HG03280 (cell line): ENCODE results near the gene UBE2N.
"Not testable (repeated sequence)": the region's sequence is repeated elsewhere in the genome, so short reads cannot be mapped to it uniquely, and the experiment has no call there.

ENCODE experiments used
- ATAC-seq: cut with Tn5 transposase; IDR thresholded peaks from one replicate; pipeline ENCODE4 v1.9.1; 2021; ENCODE audit warnings: mild to moderate bottlenecking, moderate library complexity; ENCODE audit not compliant: unreplicated experiment

The UBE2N gene

GRCh38 chr12:93447555-93448290 lies 6.0 kb upstream of the UBE2N start:
- no peak for ATAC-seq

- no peak for ATAC-seq
These were observed 1.8 kb upstream of the UBE2N start for GRCh38 chr12:93443576-93443975.

- ATAC-seq, result no peak
These were observed 929 bp upstream of the UBE2N start for GRCh38 chr12:93442411-93443340.

- ATAC-seq, result no peak
These were observed 598 bp downstream of the UBE2N start for GRCh38 chr12:93441081-93441616.

- ATAC-seq, result no peak
These were observed 1.5 kb downstream of the UBE2N start for GRCh38 chr12:93440043-93440835.

GRCh38 chr12:93438266-93439050 lies 3.3 kb downstream of the UBE2N start:
- no peak for ATAC-seq

- no peak for ATAC-seq
These were observed 7.4 kb downstream of the UBE2N start for GRCh38 chr12:93434256-93434865.

GRCh38 chr12:93432031-93432430 lies 9.7 kb downstream of the UBE2N start:
- ATAC-seq, result not testable (repeated sequence)

GRCh38 chr12:93430280-93430679 lies 11.5 kb downstream of the UBE2N start:
- ATAC-seq, result no peak

- ATAC-seq, result no peak
These were observed 11.9 kb downstream of the UBE2N start for GRCh38 chr12:93429852-93430251.

- no peak for ATAC-seq
These were observed 12.3 kb downstream of the UBE2N start for GRCh38 chr12:93429448-93429847.

GRCh38 chr12:93427779-93428564 lies 13.8 kb downstream of the UBE2N start:
- no peak for ATAC-seq

- no peak for ATAC-seq
These were observed 15.3 kb downstream of the UBE2N start for GRCh38 chr12:93426412-93426805.

GRCh38 chr12:93425736-93426411 lies 15.9 kb downstream of the UBE2N start:
- no peak for ATAC-seq

GRCh38 chr12:93422050-93422449 lies 19.7 kb downstream of the UBE2N start:
- no peak for ATAC-seq

GRCh38 chr12:93419388-93420034 lies 22.2 kb downstream of the UBE2N start:
- peak; percentile 45 for ATAC-seq

- no peak for ATAC-seq
These were observed 23.7 kb downstream of the UBE2N start for GRCh38 chr12:93417967-93418480.
